Measurements from ENCODE around the gene MED13L.

DNA sequence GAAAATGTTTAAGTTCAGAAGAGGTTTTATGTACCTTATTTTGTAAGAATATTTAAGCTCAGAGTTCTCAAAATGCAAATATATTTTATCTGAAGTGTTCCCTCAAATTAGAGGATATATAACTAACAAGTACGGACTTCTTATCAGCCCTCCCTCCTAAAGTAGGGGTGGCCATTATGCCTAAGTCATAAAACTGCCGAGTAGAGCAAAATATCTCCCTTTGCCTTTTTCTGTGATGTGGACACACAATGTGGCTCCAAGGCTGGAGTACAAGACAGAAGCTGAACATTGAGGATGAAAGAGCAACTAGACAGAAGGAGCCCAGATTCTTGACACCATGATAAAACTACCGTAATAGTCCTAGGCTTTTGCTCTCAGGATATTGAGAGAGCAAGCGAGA, 120.9 kb downstream of the MED13L start:
- TF ChIP-seq, protein P1, sequence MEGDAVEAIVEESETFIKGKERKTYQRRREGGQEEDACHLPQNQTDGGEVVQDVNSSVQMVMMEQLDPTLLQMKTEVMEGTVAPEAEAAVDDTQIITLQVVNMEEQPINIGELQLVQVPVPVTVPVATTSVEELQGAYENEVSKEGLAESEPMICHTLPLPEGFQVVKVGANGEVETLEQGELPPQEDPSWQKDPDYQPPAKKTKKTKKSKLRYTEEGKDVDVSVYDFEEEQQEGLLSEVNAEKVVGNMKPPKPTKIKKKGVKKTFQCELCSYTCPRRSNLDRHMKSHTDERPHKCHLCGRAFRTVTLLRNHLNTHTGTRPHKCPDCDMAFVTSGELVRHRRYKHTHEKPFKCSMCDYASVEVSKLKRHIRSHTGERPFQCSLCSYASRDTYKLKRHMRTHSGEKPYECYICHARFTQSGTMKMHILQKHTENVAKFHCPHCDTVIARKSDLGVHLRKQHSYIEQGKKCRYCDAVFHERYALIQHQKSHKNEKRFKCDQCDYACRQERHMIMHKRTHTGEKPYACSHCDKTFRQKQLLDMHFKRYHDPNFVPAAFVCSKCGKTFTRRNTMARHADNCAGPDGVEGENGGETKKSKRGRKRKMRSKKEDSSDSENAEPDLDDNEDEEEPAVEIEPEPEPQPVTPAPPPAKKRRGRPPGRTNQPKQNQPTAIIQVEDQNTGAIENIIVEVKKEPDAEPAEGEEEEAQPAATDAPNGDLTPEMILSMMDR (IDR thresholded peaks at IDR 0.05), result no peak
- TF ChIP-seq EZH2 (IDR thresholded peaks at IDR 0.05; ENCODE audit: borderline replicate concordance, insufficient read depth, low read depth, low read length, poor library complexity, severe bottlenecking), result no peak

Data from B cell (primary cell).